ENCODE measurements around the gene FILIP1.

FILIP1 gene

GRCh38 chr6:75315978-75316377, 177.6 kb downstream of the FILIP1 start:
- Mint-ChIP-seq H3K27ac (no peak overlapping the region), H3K36me3 (no peaks in the 10 kb centered on the region), H3K4me1 (no peaks in the 10 kb centered on the region), H3K27me3 (peaks cover 20% of the 10 kb centered on the region), H3K9me3 (no peaks in the 10 kb centered on the region), H3K4me3 (no peak overlapping the region)
- DNase-seq = no peak
- CTCF ChIA-PET = no interaction called here

DNA sequence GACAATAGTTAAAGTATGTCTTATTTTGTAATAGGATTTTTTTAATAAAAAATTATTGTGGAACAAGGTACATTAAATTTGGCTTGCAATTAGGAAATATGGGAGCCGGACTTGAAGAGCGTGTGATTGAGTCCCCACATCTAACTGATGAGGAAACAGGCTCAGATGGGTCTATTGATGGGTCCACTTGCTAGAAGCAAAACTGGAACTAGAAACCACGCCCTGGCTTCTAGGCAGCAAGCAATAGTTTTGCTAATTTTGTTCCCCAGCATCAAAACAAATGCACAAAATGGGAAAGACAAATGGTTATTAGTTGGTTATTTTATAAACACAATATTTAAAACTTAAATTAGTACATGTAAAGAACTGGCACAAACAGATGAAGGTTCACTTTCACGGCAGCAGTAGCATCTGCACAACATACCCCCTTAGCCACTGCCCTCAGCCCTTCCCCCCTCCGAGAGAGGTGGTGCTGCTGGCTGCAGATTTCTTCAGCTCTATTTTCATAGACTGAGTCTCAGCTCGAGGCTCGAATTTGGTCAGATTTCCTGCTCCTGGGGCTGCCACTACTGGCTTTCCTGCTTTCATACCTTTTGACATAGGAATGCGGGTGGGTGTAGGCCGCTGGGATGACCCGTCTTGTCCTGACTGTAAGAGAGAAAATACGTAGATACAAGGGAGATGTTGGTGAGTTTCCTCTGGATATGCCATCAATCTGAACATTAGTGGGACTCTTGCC, 185.2 kb downstream of the FILIP1 start:
- Mint-ChIP-seq H3K4me1 (peaks cover 5% of the 10 kb centered on the region), H3K9me3 (no peaks in the 10 kb centered on the region), H3K36me3 (no peaks in the 10 kb centered on the region), H3K27me3 (peaks cover 7% of the 10 kb centered on the region), H3K27ac (no peak overlapping the region), H3K4me3 (no peak overlapping the region)
- no peak for DNase-seq
- CTCF ChIA-PET = interaction anchor here (1.2 kb wide), 1 partner anchor 11 kb away, joined by 4 read pairs; no protein-coding TSS in a partner anchor

- Mint-ChIP-seq H3K36me3 (no peaks in the 10 kb centered on the region), H3K27ac (no peak overlapping the region), H3K4me1 (peaks cover 5% of the 10 kb centered on the region), H3K9me3 (no peaks in the 10 kb centered on the region), H3K4me3 (no peak overlapping the region), H3K27me3 (peaks cover 3% of the 10 kb centered on the region)
- no peak for DNase-seq
- CTCF ChIA-PET = interaction anchor here (1.2 kb wide), 1 partner anchor 12 kb away, joined by 4 read pairs; no protein-coding TSS in a partner anchor
These were observed 186.1 kb downstream of the FILIP1 start for GRCh38 chr6:75307364-75308004.

- Mint-ChIP-seq H3K27me3 (no peaks in the 10 kb centered on the region), H3K4me3 (no peak overlapping the region), H3K9me3 (no peaks in the 10 kb centered on the region), H3K36me3 (no peaks in the 10 kb centered on the region), H3K27ac (no peak overlapping the region), H3K4me1 (peaks cover 5% of the 10 kb centered on the region)
- DNase-seq = no peak
- CTCF ChIA-PET = no interaction called here
These were observed 187.5 kb downstream of the FILIP1 start for GRCh38 chr6:75306064-75306463.

- Mint-ChIP-seq H3K36me3 (no peaks in the 10 kb centered on the region), H3K4me3 (no peak overlapping the region), H3K27me3 (no peaks in the 10 kb centered on the region), H3K9me3 (no peaks in the 10 kb centered on the region), H3K4me1 (peaks cover 5% of the 10 kb centered on the region), H3K27ac (no peak overlapping the region)
- DNase-seq = no peak
- CTCF ChIA-PET = no interaction called here
These were observed 188.0 kb downstream of the FILIP1 start for GRCh38 chr6:75305573-75305972.

DNA sequence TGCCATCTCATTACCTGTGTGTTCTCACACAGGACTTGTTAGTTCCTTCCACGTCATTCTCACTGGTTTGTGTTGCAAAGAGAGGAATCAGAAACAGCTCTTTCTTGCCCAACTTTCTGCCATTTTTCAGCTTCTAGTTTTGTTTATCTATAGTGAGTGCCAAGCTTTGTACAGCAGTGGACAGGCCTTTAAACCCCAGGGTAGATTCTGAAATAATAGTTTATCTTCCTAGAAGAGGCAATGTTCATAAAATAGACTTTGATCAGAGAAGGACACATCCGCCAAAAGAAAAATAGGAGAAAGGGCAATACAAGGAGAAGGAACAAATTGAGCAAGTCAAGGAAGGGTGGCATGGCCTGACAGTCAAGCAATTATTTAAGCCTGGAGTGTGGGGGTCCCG, 191.3 kb downstream of the FILIP1 start:
- H3K27me3 Mint-ChIP-seq = no peaks in the 10 kb centered on the region
- H3K27ac Mint-ChIP-seq = no peak overlapping the region

GRCh38 chr6:75301537-75301936, 192.1 kb downstream of the FILIP1 start:
- CTCF ChIA-PET = interaction anchor here (1.1 kb wide), 1 partner anchor 226 kb away, joined by 4 read pairs; no protein-coding TSS in a partner anchor
- Mint-ChIP-seq H3K36me3 (no peaks in the 10 kb centered on the region), H3K4me3 (no peak overlapping the region), H3K27me3 (no peaks in the 10 kb centered on the region), H3K9me3 (no peaks in the 10 kb centered on the region), H3K27ac (no peak overlapping the region), H3K4me1 (peaks cover 5% of the 10 kb centered on the region)
- DNase-seq = no peak

More for the DNA sequence above, 191.3 kb downstream of the FILIP1 start:
- Mint-ChIP-seq H3K4me3 (no peak overlapping the region), H3K9me3 (no peaks in the 10 kb centered on the region), H3K36me3 (no peaks in the 10 kb centered on the region), H3K4me1 (peaks cover 5% of the 10 kb centered on the region)
- CTCF ChIA-PET = no interaction called here
- DNase-seq = no peak

DNA sequence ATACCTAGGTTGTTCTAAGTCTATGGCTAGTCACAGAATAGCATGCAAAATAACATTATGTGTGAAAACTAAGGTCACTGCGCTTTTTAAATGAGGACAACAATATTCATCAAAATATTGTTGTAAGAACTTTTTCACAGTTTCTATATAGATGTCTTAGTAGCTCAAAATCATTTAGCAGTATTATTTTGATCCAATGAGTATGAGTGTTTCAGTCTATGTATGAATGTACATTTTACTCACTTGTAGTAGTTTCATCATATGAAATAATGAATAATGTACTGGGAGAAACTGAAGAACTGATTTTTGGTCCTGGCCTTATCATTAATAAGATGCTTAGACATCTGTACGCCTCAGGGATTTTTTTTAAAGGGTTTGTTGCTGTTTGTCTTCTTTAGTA, 192.5 kb downstream of the FILIP1 start:
- no peaks in the 10 kb centered on the region for H3K36me3 Mint-ChIP-seq

GRCh38 chr6:75300531-75300855, 193.1 kb downstream of the FILIP1 start:
- H3K4me1 Mint-ChIP-seq = no peaks in the 10 kb centered on the region
- H3K27me3 Mint-ChIP-seq = no peaks in the 10 kb centered on the region
- CTCF ChIA-PET = interaction anchor here (1.1 to 1.5 kb wide), 3 partner anchors 28 to 227 kb away, joined by 3 to 4 read pairs (median 3); no protein-coding TSS in a partner anchor
- H3K36me3 Mint-ChIP-seq = no peaks in the 10 kb centered on the region
- no peak overlapping the region for H3K4me3 Mint-ChIP-seq
- H3K27ac Mint-ChIP-seq = no peak overlapping the region
- no peak for DNase-seq
- H3K9me3 Mint-ChIP-seq = no peaks in the 10 kb centered on the region

More for the DNA sequence above, 192.5 kb downstream of the FILIP1 start:
- Mint-ChIP-seq H3K4me3 (no peak overlapping the region), H3K9me3 (no peaks in the 10 kb centered on the region), H3K4me1 (peaks cover 3% of the 10 kb centered on the region), H3K27ac (no peak overlapping the region), H3K27me3 (no peaks in the 10 kb centered on the region)
- no peak for DNase-seq
- CTCF ChIA-PET = interaction anchor here (1.1 to 1.5 kb wide), 2 partner anchors 29 to 226 kb away, joined by 3 to 4 read pairs; no protein-coding TSS in a partner anchor

DNA sequence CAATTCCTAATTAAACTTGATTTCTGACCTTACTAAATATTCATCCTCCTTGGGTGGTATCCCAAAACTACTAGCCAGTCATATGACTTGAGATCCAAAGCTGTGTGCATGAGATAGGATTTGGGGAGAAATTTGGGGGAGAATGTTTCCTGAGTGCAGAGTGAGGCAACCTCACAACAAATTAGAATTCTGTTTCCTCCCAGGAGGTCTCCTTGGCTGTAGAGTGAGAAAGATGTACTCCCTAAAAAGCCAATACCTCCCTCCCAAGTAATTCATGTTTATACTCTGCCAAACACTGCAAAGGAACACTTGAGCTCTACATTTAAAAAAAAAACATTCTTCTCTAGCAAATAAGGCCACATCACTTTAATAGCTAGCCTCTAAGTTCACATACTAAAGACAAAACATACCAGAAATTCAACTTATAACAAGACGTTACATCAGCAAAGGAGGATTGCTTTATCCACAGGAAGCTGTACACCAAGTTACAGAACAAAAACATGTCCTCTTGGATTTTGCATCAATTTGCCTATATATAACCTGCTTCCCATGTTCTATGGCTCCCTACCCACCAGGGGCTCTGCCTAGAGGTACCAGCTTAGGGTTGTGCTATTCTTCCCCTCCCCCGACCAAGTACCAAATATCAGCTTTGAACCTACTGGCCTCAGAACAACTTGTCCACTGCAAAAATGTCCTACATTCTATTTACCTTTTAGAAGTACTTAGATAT, 193.6 kb downstream of the FILIP1 start:
- Mint-ChIP-seq H3K27ac (no peak overlapping the region), H3K4me3 (no peak overlapping the region), H3K27me3 (no peaks in the 10 kb centered on the region), H3K4me1 (no peaks in the 10 kb centered on the region), H3K36me3 (no peaks in the 10 kb centered on the region), H3K9me3 (no peaks in the 10 kb centered on the region)
- DNase-seq = no peak
- CTCF ChIA-PET = interaction anchor here (1.3 to 1.5 kb wide), 2 partner anchors 28 to 33 kb away, joined by 3 read pairs; no protein-coding TSS in a partner anchor

DNA sequence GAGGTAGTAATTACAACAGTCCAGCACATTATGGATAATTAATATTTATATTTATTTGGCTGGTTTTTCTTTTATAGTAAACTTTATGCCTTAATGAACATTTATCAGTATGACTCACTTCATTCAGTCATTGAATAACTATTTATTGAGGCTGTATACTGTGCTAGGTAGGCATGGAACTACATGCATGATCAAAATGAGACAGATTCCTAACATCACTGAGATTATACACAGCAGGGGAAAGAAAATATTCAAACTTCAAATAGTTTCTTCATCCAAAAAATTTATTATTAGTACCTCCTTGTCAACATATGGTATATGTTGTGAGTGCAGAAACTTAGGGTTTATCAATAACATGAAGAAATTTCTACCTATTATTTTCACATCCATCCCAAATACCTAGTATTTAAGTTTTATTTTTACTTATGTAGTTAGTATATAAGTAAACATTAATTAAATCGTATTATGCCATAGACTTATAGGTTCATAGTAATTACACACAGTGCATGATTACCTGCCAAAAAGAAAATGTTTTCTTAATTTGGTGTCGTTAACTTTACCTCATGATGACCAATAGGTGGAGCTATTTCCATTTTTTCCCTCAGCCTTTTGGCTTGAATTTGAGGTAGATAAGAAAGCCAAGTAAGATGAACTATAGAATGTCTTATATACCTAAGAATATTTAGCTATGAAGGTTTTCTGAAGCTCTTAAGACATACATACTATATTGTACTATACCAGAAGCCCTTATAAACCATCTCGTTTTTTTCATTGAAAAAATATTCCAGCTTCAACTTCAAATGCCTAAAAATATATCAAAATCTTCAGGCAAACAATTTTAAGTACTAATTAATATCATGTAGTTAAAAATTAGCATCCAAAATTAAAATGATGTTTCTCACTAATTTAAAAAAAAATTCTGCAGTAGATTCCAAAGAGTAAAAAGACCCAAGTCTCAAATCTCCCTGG, 196.5 kb downstream of the FILIP1 start:
- CTCF ChIA-PET = interaction anchor here (0.7 to 1.1 kb wide), 10 partner anchors 12 to 266 kb away, joined by 3 to 5 read pairs (median 4); partner anchors contain the start of gene TMEM30A
- no peak overlapping the region for H3K4me3 Mint-ChIP-seq
- H3K9me3 Mint-ChIP-seq = no peaks in the 10 kb centered on the region
- DNase-seq = no peak
- H3K36me3 Mint-ChIP-seq = no peaks in the 10 kb centered on the region
- peaks cover 10% of the 10 kb centered on the region for H3K4me1 Mint-ChIP-seq
- H3K27me3 Mint-ChIP-seq = no peaks in the 10 kb centered on the region
- no peak overlapping the region for H3K27ac Mint-ChIP-seq

DNA sequence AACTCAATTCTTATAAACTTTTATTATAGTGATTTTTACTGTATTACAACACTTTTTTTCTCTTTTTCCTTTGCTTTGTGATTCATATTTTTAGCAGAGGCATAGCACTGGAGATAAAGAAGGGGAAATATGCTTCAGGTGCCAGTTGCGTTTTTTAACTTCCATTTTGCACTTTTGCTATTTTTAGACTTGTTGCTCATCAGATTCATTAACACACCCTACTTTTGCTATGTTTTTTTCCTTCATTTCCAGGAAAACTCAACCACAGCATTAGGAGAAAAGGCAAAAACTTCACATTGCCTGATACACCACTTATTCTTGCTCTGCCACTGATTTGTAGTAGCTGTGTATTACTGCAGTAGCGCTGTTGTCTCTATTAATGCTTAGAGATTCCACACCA, 201.0 kb downstream of the FILIP1 start:
- CTCF ChIA-PET = no interaction called here
- Mint-ChIP-seq H3K27me3 (no peaks in the 10 kb centered on the region), H3K36me3 (peaks cover 10% of the 10 kb centered on the region), H3K9me3 (no peaks in the 10 kb centered on the region), H3K4me3 (no peak overlapping the region), H3K27ac (no peak overlapping the region), H3K4me1 (peaks cover 20% of the 10 kb centered on the region)
- no peak for DNase-seq

- H3K36me3 Mint-ChIP-seq = peaks cover 17% of the 10 kb centered on the region
- H3K27ac Mint-ChIP-seq = no peak overlapping the region
- no peak for DNase-seq
- CTCF ChIA-PET = no interaction called here
- H3K27me3 Mint-ChIP-seq = no peaks in the 10 kb centered on the region
- no peak overlapping the region for H3K4me3 Mint-ChIP-seq
- peaks cover 28% of the 10 kb centered on the region for H3K4me1 Mint-ChIP-seq
- no peaks in the 10 kb centered on the region for H3K9me3 Mint-ChIP-seq
These were observed 201.9 kb downstream of the FILIP1 start for GRCh38 chr6:75291744-75292143.

Data from activated naive CD4-positive, alpha-beta T cell treated with anti-CD3 and anti-CD28 coated beads, Interleukin-2, amount 10 ng/mL, durations not matched to agents 7 days and 5 days (primary cell).